Bronchial epithelial cell (primary cell): ENCODE data around the gene CACYBP. TPM values are rescaled to one million over a fixed set of nuclear protein-coding genes. Genes with fewer than 3 reads are reported as not detected.

Experiments
- DNase-seq: peaks from one replicate; pipeline ENCODE4 v3.0.0-alpha.2; 2010; ENCODE audit warnings: low read depth
- FAIRE-seq: peaks from 2 replicates; lab custom pipeline; 2011; peaks lifted over from hg19 to GRCh38; lab: Jason Lieb, UNC
- H3K27me3 ChIP-seq: 2 replicates; pipeline ENCODE4 v1.5.1; 2011; ENCODE audit warnings: low read length; ENCODE audit not compliant: control insufficient read depth, insufficient read depth
- H3K36me3 ChIP-seq: 2 replicates; pipeline ENCODE4 v1.5.1; 2011; ENCODE audit warnings: low read length; ENCODE audit not compliant: control insufficient read depth, insufficient read depth
- H3K4me3 ChIP-seq: 2 replicates; pipeline ENCODE4 v1.5.1; 2011; ENCODE audit warnings: mild to moderate bottlenecking, low read depth, low read length, control low read depth
- CTCF ChIP-seq: IDR thresholded peaks from 2 replicates; pipeline ENCODE4 v1.5.1; 2011; ENCODE audit warnings: mild to moderate bottlenecking, moderate library complexity, low read length, control low read depth, inconsistent platforms; ENCODE audit not compliant: insufficient read depth, severe bottlenecking
- total RNA-seq: library from RNA; depleted of rRNA; stranded (reverse); fragments of >200 nt; gene quantifications from 2 replicates; pipeline ENCODE4 v1.2.1, GENCODE V29; 2014

Gene CACYBP
- total RNA-seq, 1 donor from 2014 or later: 44.2 TPM

DNA sequence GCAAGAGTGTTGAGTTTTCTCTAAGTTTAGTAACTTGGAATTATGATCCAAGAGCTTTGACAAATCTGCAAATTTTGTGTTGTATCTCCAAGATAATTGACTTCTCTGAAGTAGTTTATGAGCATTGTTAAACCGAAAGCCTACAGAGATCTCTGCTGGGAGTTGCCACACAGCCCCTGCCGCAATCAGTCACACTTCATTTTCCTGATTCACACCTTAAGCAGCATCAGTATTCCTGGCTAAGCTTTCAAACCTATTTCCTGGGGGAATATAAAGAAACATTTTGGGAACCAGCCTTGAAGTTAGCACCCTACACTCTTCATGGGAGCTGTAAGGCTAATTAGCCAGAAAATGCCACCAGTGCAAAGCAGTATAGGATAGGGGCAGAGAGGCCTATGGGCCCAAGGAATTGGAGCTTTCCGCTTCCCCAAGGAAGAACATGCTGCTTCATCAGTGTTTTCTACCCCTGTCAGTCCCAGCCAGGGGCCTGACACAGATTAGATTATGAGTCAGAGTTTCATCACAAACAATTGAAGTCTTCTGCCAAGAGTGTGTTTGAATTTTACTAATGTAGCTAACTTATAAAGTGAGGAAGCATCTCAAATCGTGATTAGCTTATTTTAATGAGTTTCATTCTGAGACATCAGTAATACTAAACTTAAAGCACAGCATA, 23.2 kb upstream of the CACYBP start:
- peak; percentile 78 for DNase-seq
- no peaks in the 10 kb centered on the region for H3K36me3 ChIP-seq
- FAIRE-seq: peak; percentile 40

GRCh38 chr1:174982971-174983689, 16.6 kb upstream of the CACYBP start:
- no peaks in the 10 kb centered on the region for H3K27me3 ChIP-seq
- DNase-seq (peak; percentile 59), FAIRE-seq (no peak)
- peak; percentile 49 for TF ChIP-seq CTCF
- no peaks in the 10 kb centered on the region for H3K36me3 ChIP-seq
- H3K4me3 ChIP-seq: no peak overlapping the region

More for the DNA sequence above, 23.2 kb upstream of the CACYBP start:
- no peaks in the 10 kb centered on the region for H3K27me3 ChIP-seq
- no peak overlapping the region for H3K4me3 ChIP-seq
- TF ChIP-seq CTCF: no peak

DNA sequence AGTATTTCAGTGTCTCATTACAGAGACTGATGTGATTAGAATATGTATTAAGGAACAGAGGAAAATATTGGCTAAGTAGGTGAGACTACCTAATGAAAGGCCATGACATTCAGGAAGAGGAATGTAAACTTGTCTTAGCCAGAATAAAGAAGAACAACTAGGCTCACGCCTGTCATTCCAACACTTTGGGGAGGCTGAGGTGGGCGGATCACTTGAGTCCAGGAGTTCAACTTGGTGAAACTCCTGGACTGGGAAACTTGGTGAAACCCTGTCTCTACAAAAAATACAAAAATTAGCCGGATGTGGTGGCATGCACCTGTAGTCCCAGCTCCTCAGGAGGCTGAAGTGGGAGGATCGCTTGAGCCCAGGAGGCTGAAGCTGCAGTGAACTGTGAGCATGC, 14.8 kb upstream of the CACYBP start:
- Histone ChIP-seq H3K27me3 (no peaks in the 10 kb centered on the region), H3K4me3 (no peak overlapping the region), H3K36me3 (no peaks in the 10 kb centered on the region)
- no peak for FAIRE-seq
- no peak for TF ChIP-seq CTCF
- DNase-seq: no peak

GRCh38 chr1:174988539-174988938, 11.2 kb upstream of the CACYBP start:
- no peaks in the 10 kb centered on the region for H3K36me3 ChIP-seq
- no peak for TF ChIP-seq CTCF
- FAIRE-seq (no peak), DNase-seq (no peak)
- H3K4me3 ChIP-seq: no peak overlapping the region
- no peaks in the 10 kb centered on the region for H3K27me3 ChIP-seq

- no peaks in the 10 kb centered on the region for H3K27me3 ChIP-seq
- H3K4me3 ChIP-seq: no peak overlapping the region
- TF ChIP-seq CTCF: no peak
- no peaks in the 10 kb centered on the region for H3K36me3 ChIP-seq
- no peak for DNase-seq
- no peak for FAIRE-seq
Measured at GRCh38 chr1:174988986-174989385, 10.8 kb upstream of the CACYBP start.
